ENCODE measurements around the gene PLA2G4B. TPM values are rescaled to one million over a fixed set of nuclear protein-coding genes. Genes with fewer than 3 reads are reported as not detected.

PLA2G4B gene
- polyA plus RNA-seq, 1 experiment = 2.4 TPM

DNA sequence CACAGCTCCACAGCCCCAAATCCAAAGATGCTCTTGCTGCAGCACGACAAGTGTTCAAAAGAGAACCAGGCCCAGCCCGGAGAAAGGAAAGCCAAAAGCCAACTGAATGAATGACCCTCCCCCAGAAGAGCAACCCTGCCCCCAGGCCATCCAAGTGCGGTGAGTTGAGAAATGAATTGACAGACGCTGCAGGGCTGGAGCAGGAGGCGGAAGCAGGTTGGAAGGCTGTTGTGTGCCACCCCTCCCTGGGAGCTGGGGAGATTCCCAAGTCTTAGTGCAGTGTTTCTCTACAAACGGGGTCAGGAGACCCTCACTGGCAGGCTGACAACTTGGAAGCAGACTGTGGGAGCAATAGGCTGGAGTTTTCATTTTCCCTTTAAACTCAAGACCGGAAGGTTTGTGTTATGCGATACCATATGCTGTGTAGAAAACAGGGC lies 58.7 kb downstream of the PLA2G4B start:
- TF ChIP-seq, protein P1, sequence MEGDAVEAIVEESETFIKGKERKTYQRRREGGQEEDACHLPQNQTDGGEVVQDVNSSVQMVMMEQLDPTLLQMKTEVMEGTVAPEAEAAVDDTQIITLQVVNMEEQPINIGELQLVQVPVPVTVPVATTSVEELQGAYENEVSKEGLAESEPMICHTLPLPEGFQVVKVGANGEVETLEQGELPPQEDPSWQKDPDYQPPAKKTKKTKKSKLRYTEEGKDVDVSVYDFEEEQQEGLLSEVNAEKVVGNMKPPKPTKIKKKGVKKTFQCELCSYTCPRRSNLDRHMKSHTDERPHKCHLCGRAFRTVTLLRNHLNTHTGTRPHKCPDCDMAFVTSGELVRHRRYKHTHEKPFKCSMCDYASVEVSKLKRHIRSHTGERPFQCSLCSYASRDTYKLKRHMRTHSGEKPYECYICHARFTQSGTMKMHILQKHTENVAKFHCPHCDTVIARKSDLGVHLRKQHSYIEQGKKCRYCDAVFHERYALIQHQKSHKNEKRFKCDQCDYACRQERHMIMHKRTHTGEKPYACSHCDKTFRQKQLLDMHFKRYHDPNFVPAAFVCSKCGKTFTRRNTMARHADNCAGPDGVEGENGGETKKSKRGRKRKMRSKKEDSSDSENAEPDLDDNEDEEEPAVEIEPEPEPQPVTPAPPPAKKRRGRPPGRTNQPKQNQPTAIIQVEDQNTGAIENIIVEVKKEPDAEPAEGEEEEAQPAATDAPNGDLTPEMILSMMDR (IDR thresholded peaks at IDR 0.05; ENCODE audit: insufficient read depth, low read depth, low read length) = no peak
- ChIA-PET CTCF (interaction anchor here (0.5 kb wide), 1 partner anchor 146 kb away, joined by 4 read pairs; no protein-coding TSS in a partner anchor), POLR2A (no interaction called here)
- peaks cover 3% of the 10 kb centered on the region for H3K36me3 ChIP-seq (ENCODE audit: control insufficient read depth, insufficient read depth, low read length)
- H3K4me3 ChIP-seq (ENCODE audit: low read depth, low read length) = no peak overlapping the region
- no peaks in the 10 kb centered on the region for H3K27me3 ChIP-seq (ENCODE audit: control insufficient read depth, insufficient read depth, low read length)
- no peak for DNase-seq (ENCODE audit: low read depth)

Small RNA genes lying within 50 kb of the gene (small RNA-seq; reads per million reads assigned to genes)
- gene JMJD7-PLA2G4B (ENCODE audit: insufficient read length, low read depth, low replicate concordance) (not detected), gene MIR4310 (ENCODE audit: insufficient read length, low read depth, low replicate concordance) (not detected), gene RNA5SP393 (ENCODE audit: insufficient read length, low read depth, low replicate concordance) (not detected)

Other genes starting within 250 kb of the PLA2G4B start
- gene MGA, start 178.4 kb upstream of the PLA2G4B start, polyA plus RNA-seq (2011; rRNA removed) = 4.7 and 8.0 TPM in 2 replicates
- 4.8 and 8.3 TPM in 2 replicates for gene MAPKBP1, start 64.4 kb upstream of the PLA2G4B start, polyA plus RNA-seq (2011; rRNA removed)
- 2.8 and 3.4 TPM in 2 replicates for gene JMJD7, start 10.8 kb upstream of the PLA2G4B start, polyA plus RNA-seq (2011; rRNA removed)
- gene SPTBN5, start 55.2 kb downstream of the PLA2G4B start, polyA plus RNA-seq (2011; rRNA removed) = 0.04 and 0.05 TPM in 2 replicates
- gene EHD4, start 133.7 kb downstream of the PLA2G4B start, polyA plus RNA-seq (2011; rRNA removed) = 14.9 and 17.0 TPM in 2 replicates
- gene PLA2G4E, start 182.2 kb downstream of the PLA2G4B start, polyA plus RNA-seq (2011; rRNA removed) = not detected in 2 replicates